HCEC 1CT (cell line): ENCODE results near the gene SHOC1.
"Not testable (repeated sequence)": the region's sequence is repeated elsewhere in the genome, so short reads cannot be mapped to it uniquely, and the experiment has no call there.

Experiments used
- DNase-seq: peaks from one replicate; pipeline ENCODE4 v3.0.0-alpha.2; 2017

The SHOC1 gene

DNA sequence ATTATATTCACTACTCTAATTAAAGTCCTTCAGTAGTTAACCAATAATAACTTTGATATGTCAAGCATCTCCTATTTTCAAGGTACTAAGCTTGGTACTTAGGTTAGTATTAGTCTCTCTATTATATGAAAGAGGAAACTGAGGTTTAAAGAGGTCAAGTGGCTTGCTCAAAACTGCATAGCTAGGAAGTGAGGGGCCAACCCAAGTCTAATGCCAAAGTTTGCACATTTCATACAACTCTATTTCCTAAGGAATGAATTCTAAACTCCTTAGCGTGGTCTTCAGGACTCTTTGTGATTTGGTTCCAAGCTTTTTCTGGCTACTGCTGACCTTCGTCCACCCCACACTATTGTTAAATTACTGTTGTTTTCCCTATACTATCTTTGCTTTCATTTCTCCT lies 9.9 kb upstream of the SHOC1 start:
- DNase-seq: no peak

DNA sequence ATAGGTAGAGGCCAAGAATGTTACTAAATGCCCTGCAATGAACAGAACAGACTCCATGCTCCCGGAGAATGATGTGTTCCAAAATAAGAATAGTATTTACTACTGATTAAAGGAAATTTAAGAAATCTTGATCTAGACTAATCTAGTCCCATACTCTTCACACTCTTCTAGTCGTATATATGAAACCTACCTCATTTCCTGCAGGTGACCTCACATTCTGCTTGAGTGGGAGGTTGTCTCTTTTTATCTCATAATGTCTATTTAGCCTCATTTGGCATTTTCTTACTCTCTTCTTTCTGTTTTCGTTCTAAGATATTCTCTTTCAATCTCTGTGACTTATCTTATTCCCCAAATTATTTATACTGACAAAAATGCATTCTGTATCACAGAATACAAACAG lies 9.2 kb upstream of the SHOC1 start:
- DNase-seq: no peak

DNA sequence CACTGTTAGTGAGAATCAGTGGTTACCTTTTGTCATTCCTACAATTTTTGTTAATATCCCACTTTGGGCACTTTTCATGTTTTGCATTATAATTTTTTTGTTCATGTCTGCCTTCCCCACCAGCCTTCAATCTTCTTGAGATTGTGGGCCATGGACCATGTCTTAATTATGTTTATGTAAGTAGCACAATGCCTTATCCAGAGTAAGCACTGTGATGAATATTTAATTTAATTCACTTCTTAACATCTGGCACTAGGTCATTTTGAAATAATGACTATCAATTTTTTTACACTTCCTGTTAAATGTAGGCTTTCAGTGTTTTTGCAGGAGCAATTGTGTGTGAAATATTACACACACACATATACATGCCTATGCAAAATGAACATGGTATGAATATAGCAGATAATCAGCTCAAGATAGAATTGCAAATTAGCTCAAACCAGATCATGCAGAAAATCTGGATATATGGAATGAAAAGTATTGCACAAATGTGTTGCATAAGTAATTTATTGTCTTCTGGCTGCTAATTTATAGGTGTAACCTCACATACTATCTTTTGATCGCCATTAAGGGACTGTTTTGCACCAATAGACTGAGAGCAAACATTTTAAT lies 5.3 kb upstream of the SHOC1 start:
- no peak for DNase-seq

DNA sequence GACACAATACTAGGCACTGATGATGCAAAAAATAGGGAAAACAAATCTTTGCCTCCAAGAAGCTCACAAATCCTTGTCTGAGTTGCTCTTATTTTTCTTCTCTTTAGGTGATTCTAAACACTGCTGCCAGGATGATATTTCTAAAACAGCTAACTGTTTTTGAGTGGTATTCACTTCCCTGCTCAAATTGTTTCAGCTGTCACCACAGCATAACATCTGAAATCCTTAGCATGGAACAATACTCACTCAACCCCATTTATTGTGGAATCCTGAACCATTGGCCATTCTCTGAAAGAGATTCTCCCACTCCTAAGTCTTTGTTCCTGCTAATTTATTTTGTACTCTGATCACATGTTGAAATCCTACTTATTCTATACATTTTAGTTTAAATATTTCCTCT lies 4.8 kb upstream of the SHOC1 start:
- no peak for DNase-seq

DNA sequence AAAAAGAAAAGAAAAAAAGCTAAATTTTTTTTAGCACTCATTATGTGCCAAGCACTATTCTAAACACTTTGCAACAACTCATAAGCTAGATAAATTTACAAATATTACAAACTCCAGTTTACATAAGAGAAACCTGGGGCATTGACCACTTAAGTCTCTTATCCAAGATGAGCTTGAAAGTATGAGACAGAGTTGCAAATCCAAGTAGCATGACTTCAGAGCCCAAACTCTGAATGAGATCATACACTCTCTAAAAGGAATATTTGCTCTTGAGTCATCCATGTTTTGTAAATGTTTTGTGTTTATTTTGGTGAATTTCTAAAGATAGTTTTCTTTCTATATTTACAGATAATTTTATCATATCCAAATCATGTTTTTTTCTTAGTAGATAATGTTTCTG lies 4.0 kb upstream of the SHOC1 start:
- peak; percentile 79 for DNase-seq

DNA sequence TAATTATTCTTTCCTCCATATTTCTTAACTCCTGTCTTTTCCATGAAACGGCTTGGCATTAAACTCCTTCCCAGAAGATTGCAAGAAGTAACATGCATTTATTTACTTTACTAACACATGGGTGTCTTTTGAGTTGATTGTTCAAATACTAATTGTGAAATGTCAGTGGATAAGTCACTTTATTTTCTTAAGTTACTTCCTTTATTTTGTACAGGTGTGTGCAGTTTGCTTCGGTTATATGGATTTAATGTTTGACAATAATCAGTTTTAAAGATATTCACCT lies 761 bp upstream of the SHOC1 start:
- DNase-seq: no peak

DNA sequence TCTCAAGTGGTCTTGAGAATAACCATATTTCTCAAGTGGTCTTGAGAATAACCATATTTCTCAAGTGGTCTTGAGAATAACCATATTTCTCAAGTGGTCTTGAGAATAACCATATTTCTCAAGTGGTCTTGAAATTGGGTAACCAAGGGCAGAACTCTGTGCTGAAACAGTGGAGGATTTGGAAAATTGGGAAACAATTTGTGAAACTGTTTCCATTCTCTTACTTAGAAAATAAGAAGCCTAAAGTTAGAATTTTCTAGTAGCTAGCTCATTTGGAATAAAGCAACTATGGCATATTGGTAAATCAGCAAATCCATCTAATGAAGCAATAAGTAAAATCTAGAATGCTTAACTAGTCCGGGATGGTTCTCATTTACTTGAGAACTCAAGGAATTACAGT lies 2.9 kb downstream of the SHOC1 start:
- DNase-seq: not testable (repeated sequence)

DNA sequence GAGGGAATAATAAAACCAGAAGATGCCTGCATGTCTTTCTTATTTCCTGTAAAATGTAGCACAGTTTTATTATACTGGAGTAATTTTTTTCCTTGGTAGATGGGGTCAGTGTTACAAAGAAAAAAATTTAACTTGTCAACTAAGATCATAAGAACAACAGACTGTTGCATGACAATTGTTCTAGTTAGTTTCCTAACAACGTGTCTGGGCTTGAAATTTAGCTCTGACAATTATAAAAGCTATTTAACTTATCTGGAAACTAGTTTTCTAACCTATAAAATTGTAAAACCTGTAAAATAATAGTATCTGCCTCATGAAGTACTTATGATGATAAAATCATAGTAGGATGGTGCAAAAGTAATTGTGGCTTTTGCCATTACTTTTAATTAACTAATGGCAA lies 4.9 kb downstream of the SHOC1 start:
- no peak for DNase-seq

DNA sequence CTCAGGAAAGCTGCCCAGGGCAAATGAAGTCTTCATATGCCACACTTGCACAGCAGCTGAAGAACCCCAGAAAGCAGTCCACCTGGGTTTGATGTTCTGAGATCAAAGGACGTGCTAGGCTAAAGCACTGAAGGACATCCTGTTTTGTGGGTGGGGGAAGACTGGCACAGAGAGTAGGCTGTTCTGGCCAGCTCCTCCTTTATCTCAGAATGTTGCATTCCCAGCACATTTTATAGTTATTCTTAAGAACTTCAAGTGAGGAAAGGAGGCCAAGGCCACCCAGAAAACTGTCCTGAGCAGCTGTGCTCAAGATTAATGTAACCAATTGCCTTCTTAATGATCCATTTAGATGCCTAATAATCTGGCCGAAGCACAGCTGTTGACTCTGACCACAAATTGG lies 10.9 kb downstream of the SHOC1 start:
- DNase-seq: no peak

DNA sequence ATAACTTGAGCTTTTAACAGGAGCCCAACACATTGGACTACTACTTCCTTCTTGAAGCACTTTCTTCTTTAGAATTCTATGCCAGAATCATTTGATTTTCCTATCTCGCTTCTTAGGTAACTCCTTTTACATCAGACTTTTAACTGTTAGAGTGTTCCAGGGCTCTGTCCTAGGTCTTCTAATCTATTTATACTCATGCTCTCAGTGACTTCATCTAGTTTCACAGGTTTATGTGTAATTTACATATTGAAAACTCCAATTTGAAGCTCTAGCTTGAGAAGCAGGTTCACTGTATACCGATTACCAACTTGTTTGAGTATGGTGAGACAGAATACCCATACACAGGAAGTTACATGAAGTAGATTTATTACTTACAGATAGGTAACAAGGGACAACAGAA lies 11.3 kb downstream of the SHOC1 start:
- DNase-seq: no peak

DNA sequence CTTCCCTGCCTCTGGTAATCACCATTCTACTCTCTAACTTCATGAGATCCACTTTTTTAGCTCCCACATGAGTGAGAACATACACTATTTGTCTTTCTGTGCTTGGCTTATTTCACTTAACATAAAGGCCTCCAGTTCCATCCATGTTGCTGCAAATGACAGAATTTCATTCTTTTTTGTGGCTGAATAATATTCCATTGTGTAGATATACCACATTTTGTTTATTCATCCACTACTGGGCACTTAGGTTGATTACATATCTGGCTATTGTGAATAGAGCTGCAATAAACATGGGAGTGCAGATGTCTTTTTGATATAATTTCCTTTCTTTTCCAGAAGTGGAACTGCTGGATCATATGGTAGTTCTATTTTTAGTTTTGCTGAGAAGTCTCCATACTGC lies 28.7 kb downstream of the SHOC1 start:
- no peak for DNase-seq

DNA sequence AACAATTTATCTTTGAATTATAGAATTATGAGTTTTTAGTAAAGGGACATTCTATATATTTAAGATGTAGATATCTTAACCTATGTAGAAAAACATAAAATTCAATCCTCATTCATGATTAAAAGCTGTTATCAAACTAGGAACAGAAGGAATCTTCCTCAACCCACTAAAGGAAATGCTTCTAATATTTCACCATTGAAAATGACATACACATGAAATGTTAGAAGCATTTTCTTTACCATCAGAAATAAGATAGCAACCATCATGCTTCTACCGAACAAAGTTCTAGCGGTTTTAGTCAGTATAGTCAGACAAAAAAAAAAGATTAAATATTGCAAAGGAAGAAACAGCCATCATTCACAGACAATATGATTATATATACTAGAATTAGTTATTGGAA lies 32.2 kb downstream of the SHOC1 start:
- no peak for DNase-seq

DNA sequence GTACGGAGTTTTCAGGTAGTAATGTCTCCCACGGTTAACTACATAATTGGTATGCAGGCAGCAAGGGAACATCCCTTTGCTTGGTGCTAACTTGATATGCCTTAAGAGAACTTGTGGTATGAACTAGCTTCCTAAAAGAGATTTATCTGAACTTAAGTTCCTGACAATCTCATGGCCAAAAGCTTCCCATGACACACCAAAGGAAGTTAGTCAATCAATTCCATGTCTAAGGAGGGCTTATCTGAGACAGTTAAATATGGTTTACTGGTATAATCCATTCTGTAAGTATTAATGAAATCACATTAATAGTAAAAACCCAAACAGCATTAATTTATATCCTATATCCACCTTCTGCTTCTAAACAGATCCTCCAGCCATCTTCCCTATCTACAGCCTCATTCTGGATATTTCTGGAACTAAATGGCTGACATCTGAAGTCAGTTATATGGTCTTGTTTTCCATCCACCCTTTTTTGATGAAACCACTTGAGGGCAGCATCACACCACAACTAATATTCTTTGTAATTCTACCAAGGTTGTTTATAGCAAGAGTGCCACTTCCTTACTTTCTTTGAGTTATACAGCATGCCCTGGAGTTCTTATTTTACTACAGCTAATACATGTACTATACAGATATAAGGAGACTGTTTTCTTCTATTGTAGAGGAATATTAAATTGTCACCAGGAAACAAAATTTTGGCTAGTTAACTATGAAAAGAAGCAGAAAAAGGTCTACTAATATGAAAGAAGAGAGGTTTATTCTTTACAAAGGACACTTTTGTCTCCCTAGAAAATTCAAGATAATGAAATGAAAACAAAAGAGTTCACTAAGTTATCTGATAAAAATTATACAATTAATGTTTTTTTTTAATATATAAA lies 34.7 kb downstream of the SHOC1 start:
- peak; percentile 79 for DNase-seq

DNA sequence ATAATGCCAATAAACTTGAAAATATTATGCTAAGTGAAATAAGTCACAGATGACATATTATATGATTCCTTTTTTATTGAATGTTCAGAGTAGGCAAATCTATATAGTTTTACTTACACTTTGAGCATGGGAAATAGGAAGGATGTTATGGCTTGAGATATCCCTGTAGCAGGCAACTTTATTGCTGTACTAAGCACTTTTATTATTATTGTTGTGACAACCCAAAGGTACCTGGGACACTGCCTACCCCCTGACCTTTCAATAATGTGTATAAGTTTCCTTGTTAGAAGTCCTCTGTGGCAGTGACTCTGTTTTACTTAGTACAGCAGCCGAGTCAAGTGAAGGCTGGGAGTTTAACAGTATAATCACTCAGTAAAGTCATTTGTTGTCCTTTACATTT lies 39.9 kb downstream of the SHOC1 start:
- no peak for DNase-seq

DNA sequence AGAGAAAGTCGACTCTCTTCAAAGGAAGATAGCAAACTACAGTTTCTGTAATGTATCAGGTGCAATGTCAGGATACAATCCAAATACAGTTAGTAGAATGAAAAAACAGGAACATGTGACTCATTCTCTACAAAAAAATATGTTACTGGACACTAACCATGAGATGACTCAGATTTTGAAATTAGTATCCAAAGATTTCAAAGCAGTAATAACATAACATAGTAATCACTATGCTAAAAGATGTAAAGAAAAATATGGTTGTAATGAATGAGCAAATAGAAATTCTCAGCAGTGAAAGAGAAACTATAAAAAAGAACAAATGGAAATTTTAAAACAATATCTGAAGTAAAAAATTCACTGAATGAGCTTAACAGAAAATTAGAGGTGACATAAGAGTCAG lies 42.3 kb downstream of the SHOC1 start:
- DNase-seq: peak; percentile 61
